B cell (primary cell): ENCODE data around the gene NCOA3. TPM values are rescaled to one million over a fixed set of nuclear protein-coding genes. Genes with fewer than 3 reads are reported as not detected.

Source experiments
- ATAC-seq: fragments of 200-7000 bp; cut with Tn5 transposase; one replicate; pipeline ENCODE4 v1.10.0; 2021; ENCODE audit warnings: low read depth, mild to moderate bottlenecking, moderate number of reproducible peaks, moderate library complexity
- CTCF ChIA-PET: fragments of 350-600 bp; sonication (Branson Sonifier 250); formaldehyde crosslinking; loops from one replicate; lab custom pipeline; 2021; ENCODE audit warnings: antibody characterized with exemption, inconsistent platforms; lab: Charles Lee
- POLR2A ChIA-PET: fragments of 350-600 bp; sonication (Branson Sonifier 250); formaldehyde crosslinking; loops from one replicate; lab custom pipeline; 2021; ENCODE audit warnings: antibody characterized with exemption; lab: Charles Lee
- DNase-seq: peaks from one replicate; pipeline ENCODE4 v3.0.0; 2013
- H2AFZ ChIP-seq: 2 replicates; pipeline ENCODE4 v1.6.1; 2012; ENCODE audit warnings: mild to moderate bottlenecking, low read depth, low read length; ENCODE audit not compliant: insufficient read depth, poor library complexity, severe bottlenecking
- H3K27ac ChIP-seq, 2 donors: 1 replicate in 1 of 2; 2 replicates in 1 of 2; pipeline ENCODE4 v1.5.1; 2012 to 2013; ENCODE audit warnings: low read length in 2 of 2, mild to moderate bottlenecking in 2 of 2, moderate library complexity in 1 of 2
- H3K27me3 ChIP-seq, 4 experiments: fragments of 200-600 bp in 1 of 4; sonication (generic) in 1 of 4; replicated peaks in 1 of 4; 1 replicate in 2 of 4; 2 replicates in 2 of 4; pipeline versions ENCODE4 v1.6.1 to v1.7.0; 2013 to 2016; ENCODE audit warnings: low read length in 3 of 4, mild to moderate bottlenecking in 2 of 4, mixed read lengths in 1 of 4, moderate library complexity in 1 of 4; ENCODE audit not compliant: insufficient read depth in 4 of 4, control insufficient read depth in 3 of 4; ENCODE audit errors: control extremely low read depth in 1 of 4
- H3K36me3 ChIP-seq, 2 experiments: replicated peaks in 1 of 2; 1 replicate in 1 of 2; 2 replicates in 1 of 2; pipeline versions ENCODE4 v1.6.1 to v1.7.1; 2013; ENCODE audit warnings: low read length in 1 of 2; ENCODE audit not compliant: insufficient read depth in 2 of 2, control insufficient read depth in 1 of 2; ENCODE audit errors: control extremely low read depth in 1 of 2, extremely low read depth in 1 of 2
- H3K4me1 ChIP-seq, 2 donors: fragments of 200-600 bp in 1 of 2; sonication (generic) in 1 of 2; 1 replicate in 1 of 2; 2 replicates in 1 of 2; pipeline versions ENCODE4 v1.5.1 to v1.6.1; 2013 to 2017; ENCODE audit warnings: low read length in 2 of 2; ENCODE audit not compliant: control insufficient read depth in 2 of 2, insufficient read depth in 2 of 2
- H3K4me2 ChIP-seq: replicated peaks from 2 replicates; pipeline ENCODE3; 2012; ENCODE audit warnings: mild to moderate bottlenecking, low read depth, low read length; ENCODE audit not compliant: poor library complexity, severe bottlenecking
- H3K4me3 ChIP-seq, 5 experiments: fragments of 200-600 bp in 1 of 5; sonication (generic) in 1 of 5; 1 replicate in 3 of 5; 2 replicates in 2 of 5; pipeline versions ENCODE4 v1.5.1 to v1.7.0; 2011 to 2016; ENCODE audit warnings: low read length in 4 of 5, mild to moderate bottlenecking in 4 of 5, low read depth in 2 of 5, control low read depth in 1 of 5, moderate library complexity in 1 of 5; ENCODE audit not compliant: insufficient read depth in 1 of 5; ENCODE audit errors: control extremely low read depth in 1 of 5, extremely low read depth in 1 of 5
- H3K79me2 ChIP-seq: fragments of 200-600 bp; sonication (generic); one replicate; pipeline ENCODE4 v1.6.0; 2016; ENCODE audit warnings: low read length; ENCODE audit not compliant: control insufficient read depth, insufficient read depth
- H3K9ac ChIP-seq: fragments of 200-600 bp; sonication (generic); 2 replicates; pipeline ENCODE4 v1.6.1; 2017; ENCODE audit warnings: mild to moderate bottlenecking, low read length, moderate library complexity
- H3K9me3 ChIP-seq, 3 donors: one replicate each; pipeline versions ENCODE4 v1.6.1 to v1.7.1; 2013; ENCODE audit warnings: low read length in 2 of 3; ENCODE audit not compliant: control insufficient read depth in 2 of 3, insufficient read depth in 1 of 3; ENCODE audit errors: control extremely low read depth in 1 of 3
- H4K20me1 ChIP-seq: 2 replicates; pipeline ENCODE4 v1.6.0; 2012; ENCODE audit warnings: mild to moderate bottlenecking, low read length; ENCODE audit not compliant: insufficient read depth, control insufficient read depth, poor library complexity, severe bottlenecking
- H3K27ac Mint-ChIP-seq: one replicate; pipeline ENCODE4 v1.8.0; 2021; ENCODE audit warnings: mixed read lengths
- H3K27me3 Mint-ChIP-seq: one replicate; pipeline ENCODE4 v1.8.0; 2021; ENCODE audit warnings: mixed read lengths
- H3K4me1 Mint-ChIP-seq: one replicate; pipeline ENCODE4 v1.8.0; 2021; ENCODE audit warnings: mixed read lengths
- H3K4me3 Mint-ChIP-seq: one replicate; pipeline ENCODE4 v1.8.0; 2021; ENCODE audit warnings: mixed read lengths
- H3K9me3 Mint-ChIP-seq: one replicate; pipeline ENCODE4 v1.8.0; 2022; ENCODE audit warnings: mixed read lengths; ENCODE audit not compliant: insufficient read depth
- CTCF ChIP-seq: fragments of 200-600 bp; IDR thresholded peaks from one replicate; pipeline ENCODE4 v1.8.0; 2022; ENCODE audit warnings: antibody characterized with exemption, mild to moderate bottlenecking
- EZH2 ChIP-seq: IDR thresholded peaks from 2 replicates; pipeline ENCODE4 v1.6.1; 2012; ENCODE audit warnings: borderline replicate concordance, low read depth, mild to moderate bottlenecking, moderate library complexity, low read length; ENCODE audit not compliant: insufficient read depth, poor library complexity, severe bottlenecking
- WGBS: methylation state at CpG from one replicate; pipeline ENCODE4 v1.1.5; 2013; ENCODE audit warnings: missing lambda C conversion rate; ENCODE audit not compliant: insufficient coverage; 5-methylcytosine and 5-hydroxymethylcytosine counted together
- intact Hi-C: fragments of 100-400 bp; cut with micrococcal nuclease; formaldehyde crosslinking; loops from one replicate; pipeline ENCODE4 v1.10.0; 2022
- polyA plus RNA-seq: library from polyadenylated mRNA; depleted of rRNA; stranded (reverse); fragments of >200 nt; gene quantifications from 2 replicates; pipeline ENCODE4 v1.2.3, GENCODE V29; 2012
- total RNA-seq, 2 donors: library from RNA; stranded (reverse); fragments of 120-200 nt in 1 of 2; gene quantifications; 1 replicate in 1 of 2; 2 replicates in 1 of 2; pipeline versions ENCODE4 v1.2.3 to v1.2.4, GENCODE V29; 2013 to 2022

Gene NCOA3
- total and polyA plus RNA-seq, 2 donors (not counting 1 experiment from before 2014, with no cell fraction given) = 54.0 to 309 TPM

- DNase-seq = no peak
- POLR2A ChIA-PET = interaction anchor here (0.9 kb wide), 1 partner anchor 30 kb away, joined by 12 read pairs; no protein-coding TSS in a partner anchor
- CTCF ChIA-PET = interaction anchor here (1.2 to 1.8 kb wide), 4 partner anchors 9 to 338 kb away, joined by 5 to 8 read pairs (median 6); no protein-coding TSS in a partner anchor
- peaks cover 67% of the 10 kb centered on the region for H4K20me1 ChIP-seq
- peak; percentile 8 for ATAC-seq
- Mint-ChIP-seq H3K27ac (peak overlapping the region; percentile 81), H3K27me3 (no peaks in the 10 kb centered on the region), H3K4me3 (peak overlapping the region; percentile 68), H3K9me3 (no peaks in the 10 kb centered on the region), H3K4me1 (peaks cover 71% of the 10 kb centered on the region)
- H3K79me2 ChIP-seq = peaks cover 99% of the 10 kb centered on the region
- H2AFZ ChIP-seq = no peak overlapping the region
- no peak overlapping the region for H3K4me3 ChIP-seq
- peak overlapping the region; percentile 15 to 73 for H3K27ac ChIP-seq
- peaks cover 26 to 33% of the 10 kb centered on the region in 2 donors for H3K4me1 ChIP-seq
- H3K9ac ChIP-seq = peak overlapping the region; percentile 17
- H3K27me3 ChIP-seq = no peaks in the 10 kb centered on the region
- H3K9me3 ChIP-seq = no peaks in the 10 kb centered on the region
- intact Hi-C loops = loop anchor here (1.0 to 5.0 kb wide), 2 partner anchors 10 to 34 kb away; no protein-coding TSS in a partner anchor
- no peak for TF ChIP-seq CTCF
- no peak for TF ChIP-seq EZH2
- H3K4me2 ChIP-seq = peak overlapping the region; percentile 31
- H3K36me3 ChIP-seq = peaks cover 0 to 45% of the 10 kb centered on the region in 2 experiments
Observed at GRCh38 chr20:47610945-47611250, 109.2 kb downstream of the NCOA3 start.

- H3K4me3 ChIP-seq = no peak overlapping the region
- DNase-seq (no peak), ATAC-seq (no peak)
- no peaks in the 10 kb centered on the region for H3K27me3 Mint-ChIP-seq
- H3K79me2 ChIP-seq = peaks cover 99% of the 10 kb centered on the region
- H4K20me1 ChIP-seq = peaks cover 58% of the 10 kb centered on the region
- H3K36me3 ChIP-seq = peaks cover 0 to 37% of the 10 kb centered on the region in 2 experiments
- WGBS = no CpG with 5 or more reads among the region's 9 CpGs
- peaks cover 68% of the 10 kb centered on the region for H3K4me1 Mint-ChIP-seq
- intact Hi-C loops = loop anchor here (5.0 kb wide), 1 partner anchor 34 kb away; no protein-coding TSS in a partner anchor
- no peaks in the 10 kb centered on the region for H3K9me3 Mint-ChIP-seq
- H3K27ac ChIP-seq = peak overlapping the region in 1 of 2 donors; percentile 73
- TF ChIP-seq EZH2 (no peak), CTCF (no peak)
- H3K4me3 Mint-ChIP-seq = no peak overlapping the region
- ChIA-PET POLR2A (no interaction called here), CTCF (interaction anchor here (1.0 to 1.8 kb wide), 2 partner anchors 9 to 228 kb away, joined by 3 to 6 read pairs; no protein-coding TSS in a partner anchor)
- H3K27me3 ChIP-seq = no peaks in the 10 kb centered on the region
- peak overlapping the region; percentile 8 for H3K27ac Mint-ChIP-seq
- H2AFZ ChIP-seq = no peak overlapping the region
- no peak overlapping the region for H3K9ac ChIP-seq
- H3K9me3 ChIP-seq = no peaks in the 10 kb centered on the region
- H3K4me2 ChIP-seq = no peak overlapping the region
- H3K4me1 ChIP-seq = peaks cover 24 to 27% of the 10 kb centered on the region in 2 donors
Observed at GRCh38 chr20:47611785-47612184, 110.1 kb downstream of the NCOA3 start.
